Trophoblast cell (in vitro differentiated cells and primary cell): ENCODE data around the gene CAPG.

Experiments used
- DNase-seq, 2 donors: peaks; one replicate each; pipeline ENCODE4 v3.0.0-alpha.2; 2016
- H2AFZ ChIP-seq: 2 replicates; pipeline ENCODE4 v1.6.1; 2013; ENCODE audit warnings: low read length, moderate library complexity, mild to moderate bottlenecking; ENCODE audit not compliant: insufficient read depth, poor library complexity
- H2AK5ac ChIP-seq: 2 replicates; pipeline ENCODE4 v1.6.1; 2013; ENCODE audit warnings: mild to moderate bottlenecking, low read length
- H2BK120ac ChIP-seq: 2 replicates; pipeline ENCODE4 v1.6.1; 2013; ENCODE audit warnings: low read length, mild to moderate bottlenecking, moderate library complexity; ENCODE audit not compliant: insufficient read depth, poor library complexity
- H2BK12ac ChIP-seq: 2 replicates; pipeline ENCODE4 v1.6.1; 2013; ENCODE audit warnings: mild to moderate bottlenecking, low read length, moderate library complexity
- H2BK5ac ChIP-seq: 2 replicates; pipeline ENCODE4 v1.6.1; 2013; ENCODE audit warnings: low read length, low read depth, moderate library complexity, mild to moderate bottlenecking; ENCODE audit not compliant: poor library complexity
- H3K14ac ChIP-seq: 2 replicates; pipeline ENCODE4 v1.6.1; 2013; ENCODE audit warnings: mild to moderate bottlenecking, low read length
- H3K18ac ChIP-seq: 2 replicates; pipeline ENCODE4 v1.6.1; 2013; ENCODE audit warnings: mild to moderate bottlenecking, low read length
- H3K23ac ChIP-seq: 2 replicates; pipeline ENCODE4 v1.6.1; 2013; ENCODE audit warnings: low read length
- H3K27ac ChIP-seq: 2 replicates; pipeline ENCODE4 v1.5.1; 2013; ENCODE audit warnings: low read depth, mild to moderate bottlenecking, inconsistent platforms, low read length, moderate library complexity
- H3K27me3 ChIP-seq: 2 replicates; pipeline ENCODE4 v1.6.1; 2013; ENCODE audit warnings: inconsistent platforms, mild to moderate bottlenecking, low read length, moderate library complexity; ENCODE audit not compliant: insufficient read depth
- H3K36me3 ChIP-seq, 2 experiments: 1 replicate in 1 of 2; 2 replicates in 1 of 2; pipeline ENCODE4 v1.6.1; 2013; ENCODE audit warnings: low read length in 2 of 2, mild to moderate bottlenecking in 2 of 2, moderate library complexity in 1 of 2; ENCODE audit not compliant: insufficient read depth in 2 of 2, control insufficient read depth in 1 of 2
- H3K4ac ChIP-seq: 2 replicates; pipeline ENCODE4 v1.6.1; 2013; ENCODE audit warnings: low read depth, mild to moderate bottlenecking, low read length, moderate library complexity
- H3K4me1 ChIP-seq, 2 experiments: 1 replicate in 1 of 2; 2 replicates in 1 of 2; pipeline ENCODE4 v1.6.1; 2013; ENCODE audit warnings: low read length in 2 of 2, mild to moderate bottlenecking in 2 of 2, moderate library complexity in 1 of 2; ENCODE audit not compliant: insufficient read depth in 2 of 2, control insufficient read depth in 1 of 2
- H3K4me2 ChIP-seq: 2 replicates; pipeline ENCODE4 v1.6.1; 2013; ENCODE audit warnings: inconsistent platforms, mild to moderate bottlenecking, low read length, moderate library complexity
- H3K4me3 ChIP-seq: 2 replicates; pipeline ENCODE4 v1.5.1; 2013; ENCODE audit warnings: mild to moderate bottlenecking, low read depth, low read length, inconsistent platforms
- H3K79me1 ChIP-seq: one replicate; pipeline ENCODE4 v1.6.1; 2013; ENCODE audit warnings: low read length
- H3K79me2 ChIP-seq: 2 replicates; pipeline ENCODE4 v1.6.1; 2013; ENCODE audit warnings: low read length, mild to moderate bottlenecking; ENCODE audit not compliant: control insufficient read depth, insufficient read depth, poor library complexity
- H3K9ac ChIP-seq: 2 replicates; pipeline ENCODE4 v1.6.1; 2013; ENCODE audit warnings: mild to moderate bottlenecking, low read length
- H3K9me3 ChIP-seq: 2 replicates; pipeline ENCODE4 v1.6.1; 2013; ENCODE audit warnings: low read depth, mild to moderate bottlenecking, control low read depth, inconsistent platforms, low read length; ENCODE audit not compliant: insufficient read depth
- H4K12ac ChIP-seq: 2 replicates; pipeline ENCODE4 v1.6.1; 2013; ENCODE audit warnings: low read depth, mild to moderate bottlenecking, low read length, moderate library complexity
- H4K8ac ChIP-seq: 2 replicates; pipeline ENCODE4 v1.6.1; 2013; ENCODE audit warnings: low read depth, mild to moderate bottlenecking, low read length, moderate library complexity
- H4K91ac ChIP-seq: one replicate; pipeline ENCODE4 v1.6.1; 2013; ENCODE audit warnings: low read depth, mild to moderate bottlenecking, low read length, moderate library complexity
- WGBS: extraction: QIAGEN DNeasy Blood & Tissue Kit; methylation state at CpG from one replicate; pipeline ENCODE4 v1.1.7; 2013; ENCODE audit warnings: missing lambda C conversion rate; ENCODE audit not compliant: insufficient read length, insufficient coverage; ENCODE audit errors: extremely low coverage; 5-methylcytosine and 5-hydroxymethylcytosine counted together

The CAPG gene

DNA sequence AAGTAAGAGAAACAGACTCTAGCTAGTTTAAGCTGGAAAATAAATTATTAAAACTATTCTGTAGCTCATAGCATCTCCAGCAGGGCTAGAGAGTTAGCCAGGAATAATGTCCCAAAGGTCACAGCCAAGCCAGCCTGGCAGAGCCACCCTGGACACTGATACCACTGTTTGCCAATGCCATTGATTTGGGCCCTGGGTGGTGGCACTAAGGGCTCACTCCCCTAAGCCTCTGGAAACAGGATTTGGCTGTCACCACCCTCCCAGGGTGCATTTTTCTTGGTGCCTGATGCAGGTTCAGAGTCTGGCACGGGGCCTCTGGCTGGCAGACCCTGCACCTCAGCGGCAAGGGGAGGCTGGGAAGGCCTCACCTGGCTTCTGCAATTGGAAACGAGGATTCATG, 15.4 kb upstream of the CAPG start:
- no peaks in the 10 kb centered on the region for H3K27me3 ChIP-seq
- peaks cover 3% of the 10 kb centered on the region for H3K79me1 ChIP-seq
- H3K23ac ChIP-seq = no peak overlapping the region
- no peaks in the 10 kb centered on the region for H3K79me2 ChIP-seq
- no peak overlapping the region for H4K8ac ChIP-seq
- H2BK120ac ChIP-seq = no peak overlapping the region
- no peak overlapping the region for H3K18ac ChIP-seq
- WGBS = no CpG with 5 or more reads among the region's 3 CpGs
- H2AK5ac ChIP-seq = no peak overlapping the region
- no peak overlapping the region for H2AFZ ChIP-seq
- no peak for DNase-seq
- no peak overlapping the region for H3K4me3 ChIP-seq
- H3K4me2 ChIP-seq = no peak overlapping the region
- H3K4me1 ChIP-seq = peaks cover 0 to 4% of the 10 kb centered on the region in 2 experiments
- no peak overlapping the region for H3K14ac ChIP-seq
- H3K4ac ChIP-seq = no peak overlapping the region
- no peak overlapping the region for H2BK5ac ChIP-seq
- no peak overlapping the region for H3K9ac ChIP-seq
- no peak overlapping the region for H4K91ac ChIP-seq
- peaks cover 2% of the 10 kb centered on the region for H3K9me3 ChIP-seq
- no peak overlapping the region for H2BK12ac ChIP-seq
- H3K36me3 ChIP-seq = no peaks in the 10 kb centered on the region
- no peak overlapping the region for H4K12ac ChIP-seq
- no peak overlapping the region for H3K27ac ChIP-seq

GRCh38 chr2:85423525-85423924, 13.4 kb upstream of the CAPG start:
- no peak overlapping the region for H3K18ac ChIP-seq
- no peak overlapping the region for H3K4ac ChIP-seq
- no peak overlapping the region for H4K8ac ChIP-seq
- H3K4me3 ChIP-seq = no peak overlapping the region
- no peak overlapping the region for H2BK120ac ChIP-seq
- no peak overlapping the region for H3K4me2 ChIP-seq
- H2BK5ac ChIP-seq = no peak overlapping the region
- H3K79me1 ChIP-seq = peaks cover 9% of the 10 kb centered on the region
- no peak overlapping the region for H3K23ac ChIP-seq
- no peak for DNase-seq
- H3K9me3 ChIP-seq = no peaks in the 10 kb centered on the region
- H3K9ac ChIP-seq = no peak overlapping the region
- no peak overlapping the region for H3K14ac ChIP-seq
- H2AFZ ChIP-seq = no peak overlapping the region
- H3K79me2 ChIP-seq = peaks cover 5% of the 10 kb centered on the region
- H4K91ac ChIP-seq = no peak overlapping the region
- no peak overlapping the region for H2AK5ac ChIP-seq
- H4K12ac ChIP-seq = no peak overlapping the region
- H3K27ac ChIP-seq = no peak overlapping the region
- no peak overlapping the region for H2BK12ac ChIP-seq
- H3K4me1 ChIP-seq = peaks cover 10 to 15% of the 10 kb centered on the region in 2 experiments
- H3K27me3 ChIP-seq = no peaks in the 10 kb centered on the region
- no peaks in the 10 kb centered on the region for H3K36me3 ChIP-seq
- WGBS = no CpG with 5 or more reads among the region's 5 CpGs

DNA sequence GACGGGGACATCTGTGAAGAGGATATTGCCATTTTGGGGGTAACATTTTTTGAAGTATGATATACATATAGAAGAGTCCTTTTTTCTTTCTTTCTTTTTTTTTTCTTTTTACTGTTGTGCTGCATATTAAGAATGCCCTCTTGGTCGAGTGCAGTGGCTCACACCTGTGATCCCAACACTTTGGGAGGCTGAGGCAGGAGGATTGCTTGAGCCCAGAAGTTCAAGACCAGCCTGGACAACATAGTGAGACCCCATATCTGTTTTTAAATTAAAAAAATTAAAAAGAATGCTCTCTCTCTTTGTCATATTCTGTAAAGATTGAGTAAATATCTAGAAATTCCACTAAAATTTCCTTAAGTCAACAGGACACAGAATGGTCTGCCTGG, 11.9 kb upstream of the CAPG start:
- Histone ChIP-seq H3K4me1 (peaks cover 13 to 19% of the 10 kb centered on the region in 2 experiments), H3K79me2 (peaks cover 10% of the 10 kb centered on the region), H3K9ac (no peak overlapping the region), H3K4me2 (no peak overlapping the region), H3K23ac (no peak overlapping the region), H3K18ac (no peak overlapping the region), H4K8ac (no peak overlapping the region), H3K79me1 (peaks cover 16% of the 10 kb centered on the region), H3K4me3 (no peak overlapping the region), H3K9me3 (no peaks in the 10 kb centered on the region), H3K27ac (no peak overlapping the region), H2BK5ac (no peak overlapping the region), H3K36me3 (no peaks in the 10 kb centered on the region), H2BK120ac (no peak overlapping the region), H4K12ac (no peak overlapping the region), H4K91ac (no peak overlapping the region), H3K14ac (no peak overlapping the region), H3K27me3 (no peaks in the 10 kb centered on the region), H2BK12ac (no peak overlapping the region), H2AFZ (no peak overlapping the region), H2AK5ac (no peak overlapping the region), H3K4ac (no peak overlapping the region)
- DNase-seq = no peak
- WGBS = no CpG with 5 or more reads among the region's 2 CpGs

DNA sequence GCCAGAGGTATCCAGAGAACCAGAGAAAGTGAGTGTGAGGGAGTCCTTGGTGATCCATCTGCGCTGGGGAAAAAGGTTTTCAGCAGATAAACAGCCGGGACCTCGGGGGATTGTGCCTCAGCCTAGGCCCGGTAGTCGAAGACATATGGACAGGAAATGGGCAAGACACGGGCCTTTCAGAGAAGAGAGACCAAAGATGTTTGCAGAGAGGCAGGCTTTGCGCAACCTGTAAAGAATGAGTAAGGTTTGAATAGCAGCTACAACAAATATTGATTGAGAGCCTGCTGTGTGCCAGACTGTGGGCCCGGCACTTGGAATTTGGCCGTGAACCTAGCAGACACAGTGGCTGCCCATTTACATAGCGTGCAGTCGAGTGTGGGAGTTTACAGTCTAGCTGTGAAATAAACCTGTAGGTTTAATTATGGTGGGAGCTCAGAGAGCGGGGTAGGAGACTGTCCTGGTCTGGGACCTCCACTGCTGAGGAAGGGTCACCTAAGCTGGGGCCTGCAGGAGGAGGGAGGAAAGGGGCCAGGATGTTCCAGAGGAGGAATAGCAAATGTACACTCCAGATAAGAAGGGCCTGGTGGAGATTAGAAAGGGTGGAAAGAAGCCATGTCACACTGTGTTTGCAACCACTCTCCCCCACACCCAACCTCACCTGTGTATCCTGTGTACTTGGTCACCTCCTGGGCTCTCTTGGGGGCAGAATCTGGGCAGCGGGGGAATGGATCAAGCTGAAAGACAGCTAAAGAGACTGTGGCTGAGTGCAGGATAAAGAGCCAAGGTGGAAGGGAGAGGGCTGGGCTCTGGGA, 11.3 kb upstream of the CAPG start:
- peak overlapping the region; percentile 14 for H2BK5ac ChIP-seq
- H4K91ac ChIP-seq = peak overlapping the region; percentile 60
- H3K27ac ChIP-seq = no peak overlapping the region
- H2BK120ac ChIP-seq = peak overlapping the region; percentile 49
- no peaks in the 10 kb centered on the region for H3K36me3 ChIP-seq
- no peak overlapping the region for H2AK5ac ChIP-seq
- no peak overlapping the region for H3K9ac ChIP-seq
- H2BK12ac ChIP-seq = no peak overlapping the region
- no peak overlapping the region for H3K4me2 ChIP-seq
- peak overlapping the region; percentile 72 for H2AFZ ChIP-seq
- H3K4me3 ChIP-seq = no peak overlapping the region
- H4K12ac ChIP-seq = peak overlapping the region; percentile 81
- H3K4me1 ChIP-seq = peaks cover 13 to 19% of the 10 kb centered on the region in 2 experiments
- no peak overlapping the region for H3K18ac ChIP-seq
- peaks cover 10% of the 10 kb centered on the region for H3K79me2 ChIP-seq
- no peak overlapping the region for H3K23ac ChIP-seq
- H4K8ac ChIP-seq = peak overlapping the region; percentile 87
- WGBS = no CpG with 5 or more reads among the region's 13 CpGs
- DNase-seq = no peak
- peaks cover 16% of the 10 kb centered on the region for H3K79me1 ChIP-seq
- H3K4ac ChIP-seq = peak overlapping the region; percentile 48
- H3K14ac ChIP-seq = no peak overlapping the region
- no peaks in the 10 kb centered on the region for H3K27me3 ChIP-seq
- no peaks in the 10 kb centered on the region for H3K9me3 ChIP-seq
